NCI-H146 treated with DMSO at 0.1 percent for 48 hours (cell line): ENCODE measurements around the gene SERPINB1.
"Not testable (repeated sequence)": the region's sequence is repeated elsewhere in the genome, so short reads cannot be mapped to it uniquely, and the experiment has no call there.

Source experiments
- DNase-seq: peaks from one replicate; lab custom pipeline; 2025; ENCODE audit not compliant: unreplicated experiment; lab: John Stamatoyannopoulos, UW

SERPINB1 gene

DNA sequence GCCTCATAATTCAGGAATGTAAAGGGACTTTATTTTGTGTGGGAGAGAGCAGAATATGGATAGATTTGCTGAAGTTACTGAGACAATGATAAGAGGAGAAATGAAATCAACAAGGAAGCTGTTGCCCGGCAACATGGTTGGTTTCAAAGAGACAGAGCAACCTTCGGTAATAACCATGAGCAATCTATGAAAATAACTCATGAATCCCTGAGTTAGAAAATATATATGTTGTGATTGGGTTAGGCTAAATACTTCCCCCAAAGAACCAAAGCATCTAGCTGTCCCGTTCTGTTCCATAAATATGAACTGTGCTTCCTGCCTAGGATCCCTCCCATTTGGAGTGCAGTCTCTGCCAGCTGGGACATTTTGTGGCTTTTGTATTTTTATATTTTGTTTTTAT lies 23.1 kb downstream of the SERPINB1 start:
- DNase-seq, result no peak

DNA sequence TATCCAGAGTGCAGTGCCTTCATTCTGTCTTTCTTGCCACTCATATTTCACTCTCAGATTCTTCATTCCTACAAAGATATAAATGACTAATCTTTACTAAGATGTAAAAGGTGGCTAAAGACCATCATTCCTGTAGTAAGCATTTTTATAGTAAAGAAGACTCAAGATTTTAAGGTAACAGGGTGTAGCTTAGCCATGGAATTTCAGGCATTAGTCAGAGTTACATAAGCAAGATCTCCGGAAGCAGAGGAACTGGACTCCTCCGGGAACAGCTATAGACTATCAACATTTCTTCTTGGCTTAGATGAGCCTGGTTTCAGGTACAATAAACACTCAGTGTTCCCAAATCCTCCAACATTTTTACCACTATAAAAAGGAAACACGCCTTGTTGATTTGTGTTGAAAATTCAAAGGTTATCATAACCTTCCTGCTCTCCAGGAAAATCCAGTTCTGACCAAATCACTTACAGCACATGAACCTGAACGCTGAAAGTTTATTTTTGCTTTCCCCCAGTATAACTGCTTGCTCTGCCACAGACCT lies 23.7 kb downstream of the SERPINB1 start:
- no peak for DNase-seq

DNA sequence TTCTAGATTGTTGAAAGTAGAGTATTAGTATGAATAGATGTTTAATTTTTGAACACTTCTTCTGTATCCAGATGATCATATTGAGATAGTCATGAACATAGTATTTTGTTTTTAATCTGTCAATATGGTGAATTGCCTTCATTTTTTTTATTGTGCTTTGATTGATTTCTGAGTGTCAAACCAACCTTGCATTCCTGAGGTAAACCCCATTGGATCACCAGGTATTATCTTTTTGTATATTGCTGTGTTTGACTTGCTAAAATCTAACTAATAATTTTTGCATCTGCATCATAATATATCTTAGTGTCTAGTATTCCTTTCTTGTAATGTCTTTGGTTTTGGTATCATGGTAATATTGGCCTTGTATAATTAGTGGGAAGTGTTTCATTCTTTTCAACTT lies 25.5 kb downstream of the SERPINB1 start:
- no peak for DNase-seq

DNA sequence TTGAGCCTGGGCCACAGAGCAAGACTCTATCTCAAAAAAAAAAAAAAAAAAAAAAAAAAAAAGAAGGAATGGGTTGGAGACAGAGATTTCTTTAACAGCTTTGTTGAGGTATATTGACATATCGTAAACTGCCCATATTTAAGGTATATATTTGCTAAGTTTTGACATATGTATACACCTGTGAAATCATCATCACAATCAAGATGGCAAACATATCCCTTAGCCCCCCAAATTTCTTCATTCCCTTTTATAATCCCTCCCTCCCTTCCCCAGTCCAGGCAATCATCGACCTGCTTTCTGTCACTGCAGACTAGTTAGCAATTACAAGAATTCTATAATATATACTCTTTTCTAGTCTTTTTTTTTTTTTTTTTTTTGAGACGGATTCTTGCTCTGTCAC lies 29.0 kb downstream of the SERPINB1 start:
- DNase-seq, result no peak

DNA sequence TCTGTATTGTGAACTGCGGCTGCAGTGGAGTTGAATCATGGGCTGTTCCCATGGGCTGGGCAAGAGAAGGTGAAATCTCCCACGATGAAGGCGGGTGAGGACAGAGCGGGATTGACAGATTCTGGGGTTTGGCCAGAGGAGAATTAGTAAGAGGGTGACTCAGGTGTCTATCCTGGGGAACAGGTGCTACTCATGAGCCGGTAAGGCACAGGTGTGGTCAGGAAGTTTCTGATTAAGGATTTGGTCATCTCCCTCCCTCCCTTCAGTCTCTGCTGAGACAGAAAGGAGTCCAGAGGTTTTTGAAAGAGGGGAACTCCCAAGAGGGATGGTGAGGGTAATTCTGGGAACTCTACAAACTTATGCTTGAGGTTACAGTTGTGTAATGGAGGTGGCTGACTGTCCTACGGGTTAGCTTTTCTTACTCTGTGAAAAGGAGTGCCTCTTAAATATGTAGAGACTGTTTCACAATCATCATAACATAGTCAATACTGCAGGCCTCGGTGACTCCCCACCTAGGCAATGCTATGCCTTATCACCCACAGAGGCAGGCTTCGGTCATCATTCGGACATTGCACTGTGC lies 31.5 kb downstream of the SERPINB1 start:
- no peak for DNase-seq

DNA sequence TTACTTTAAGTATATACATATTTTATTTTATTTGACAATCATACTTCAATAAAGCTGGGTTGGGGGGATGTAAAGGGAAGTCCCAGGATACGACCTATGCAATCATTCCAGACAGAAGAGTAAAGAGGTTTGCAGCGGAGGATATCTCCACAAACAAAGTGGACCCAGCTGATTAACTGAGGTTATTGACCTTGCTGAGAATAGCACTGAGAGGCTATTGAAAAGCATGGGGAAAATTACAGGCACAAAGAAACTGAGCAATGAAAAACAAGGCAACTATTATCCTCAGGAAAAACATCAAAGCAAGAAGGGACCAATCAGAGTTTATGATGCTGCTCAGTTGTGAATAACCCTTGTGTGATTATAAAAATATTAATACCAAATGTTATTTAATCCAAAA lies 32.6 kb downstream of the SERPINB1 start:
- no peak for DNase-seq

DNA sequence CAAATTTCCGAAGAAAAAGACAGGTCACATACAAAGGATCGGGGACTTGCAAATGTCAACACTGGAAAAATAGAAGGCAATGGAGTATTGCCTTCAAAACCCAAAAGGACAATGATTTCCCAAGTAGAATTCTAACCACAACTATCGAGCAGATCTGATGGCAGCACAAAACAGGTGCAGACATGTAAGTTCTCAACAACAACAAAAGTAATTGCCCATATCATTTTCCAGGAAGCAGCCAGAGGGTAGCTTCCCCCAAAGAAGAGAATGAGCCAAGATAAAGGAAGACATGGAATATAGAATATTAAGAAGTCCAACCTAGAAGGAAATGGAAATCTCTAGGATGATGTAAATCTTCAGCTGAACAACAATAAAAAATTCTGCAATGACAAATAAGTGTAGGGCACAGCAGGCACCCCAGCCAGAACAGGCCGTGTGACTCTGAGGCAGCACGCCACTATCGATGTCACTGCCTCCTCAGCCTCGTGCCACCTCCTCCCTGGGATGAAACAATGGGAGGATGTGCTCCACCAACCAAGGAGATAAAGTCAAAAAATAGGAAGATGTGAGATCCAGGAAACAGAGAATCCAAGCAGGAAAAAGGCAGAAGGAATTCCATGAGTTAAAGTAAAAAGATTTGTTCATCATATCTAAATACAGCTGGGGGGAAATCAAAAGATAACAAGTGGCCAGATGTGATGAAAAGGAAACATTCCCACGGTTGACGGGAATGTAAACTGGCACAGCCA lies 34.1 kb downstream of the SERPINB1 start:
- no peak for DNase-seq

DNA sequence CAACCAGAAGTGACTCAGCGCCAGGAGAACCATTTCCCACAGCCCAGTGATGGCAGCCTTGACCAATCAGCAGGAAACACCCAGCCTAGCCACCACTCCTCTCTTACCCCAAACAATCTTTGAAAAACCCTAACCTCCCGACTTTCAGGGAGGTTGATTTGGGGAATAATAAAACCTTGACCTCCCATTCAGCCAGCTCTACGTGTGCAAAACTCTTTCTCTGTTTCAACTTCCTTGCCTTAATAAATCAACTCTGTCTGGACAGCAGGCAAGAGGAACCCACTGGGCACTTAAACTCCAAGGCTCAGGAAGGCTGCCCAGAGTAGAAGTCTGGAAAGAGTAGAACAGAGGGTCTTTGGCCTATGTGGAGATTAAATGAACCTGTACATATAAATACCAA lies 35.0 kb downstream of the SERPINB1 start:
- no peak for DNase-seq

DNA sequence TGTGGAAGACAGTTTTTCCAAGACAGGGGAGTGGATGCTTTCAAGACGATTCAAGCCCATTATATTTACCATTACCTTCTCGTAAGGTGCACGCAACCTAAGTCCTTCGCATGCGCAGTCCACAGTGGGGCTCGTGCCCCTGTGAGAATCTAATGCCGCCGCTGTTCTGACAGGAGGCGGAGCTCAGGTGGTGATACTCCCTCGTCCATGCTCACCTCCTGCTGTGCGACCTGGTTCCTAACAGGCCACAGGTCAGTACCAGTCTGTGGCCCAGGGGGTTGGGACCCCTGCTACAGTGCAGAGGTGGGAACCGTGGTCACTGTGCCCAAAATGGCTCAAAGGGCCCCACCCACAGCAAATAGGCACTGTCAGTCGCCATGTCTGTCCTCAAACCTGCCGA lies 36.6 kb downstream of the SERPINB1 start:
- no peak for DNase-seq

DNA sequence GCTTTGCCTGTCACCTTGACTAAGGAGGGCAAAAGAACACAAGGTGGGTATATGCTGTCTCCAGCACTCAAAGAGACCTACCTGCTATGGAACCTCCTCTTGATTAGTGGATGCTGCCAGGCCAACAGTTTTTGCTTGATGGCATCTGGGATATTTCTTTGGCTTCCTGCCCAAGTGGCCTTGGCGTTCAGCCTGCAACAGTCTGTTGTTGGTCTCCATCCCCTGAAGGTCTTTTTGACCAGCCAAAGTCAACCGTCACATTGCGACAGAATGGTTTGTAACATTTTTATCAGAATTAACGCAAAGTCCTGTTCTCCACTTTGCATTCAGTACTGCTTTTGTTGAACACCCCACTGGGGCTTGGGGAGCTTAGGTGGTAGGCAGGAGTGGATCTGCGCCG lies 37.1 kb downstream of the SERPINB1 start:
- no peak for DNase-seq

DNA sequence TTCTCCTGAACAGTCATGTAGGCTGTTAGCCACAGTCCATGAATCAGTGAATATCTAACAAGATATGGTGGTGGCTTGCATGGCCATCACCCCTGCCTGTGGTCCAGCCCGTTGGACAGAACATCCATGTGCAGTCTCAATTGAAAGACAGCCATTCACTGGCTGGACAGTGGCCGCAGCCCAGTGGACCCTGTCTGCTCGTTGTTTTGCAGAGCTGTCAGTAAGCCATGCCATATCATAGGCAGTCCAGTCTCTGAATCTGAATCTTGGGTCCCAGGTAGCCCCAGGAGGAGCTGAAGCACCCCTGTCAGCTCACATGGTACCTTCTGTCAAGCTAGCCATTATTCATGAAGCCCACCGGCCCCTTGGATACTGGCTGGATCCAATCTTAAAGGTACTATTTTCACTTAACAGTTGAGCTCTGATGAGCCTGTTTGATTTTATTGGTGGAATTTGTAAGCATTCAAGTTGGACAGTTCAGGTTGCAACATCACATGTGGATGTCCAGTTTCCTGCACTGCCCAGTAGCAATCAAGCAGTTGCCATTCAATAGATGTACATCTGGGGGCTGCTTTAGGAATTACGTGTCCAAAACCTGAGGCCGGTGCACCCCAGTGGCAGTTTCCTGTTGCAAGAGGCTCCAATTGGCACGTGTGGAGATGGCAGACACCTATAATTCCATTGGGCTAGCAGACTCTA lies 37.8 kb downstream of the SERPINB1 start:
- DNase-seq, result no peak

DNA sequence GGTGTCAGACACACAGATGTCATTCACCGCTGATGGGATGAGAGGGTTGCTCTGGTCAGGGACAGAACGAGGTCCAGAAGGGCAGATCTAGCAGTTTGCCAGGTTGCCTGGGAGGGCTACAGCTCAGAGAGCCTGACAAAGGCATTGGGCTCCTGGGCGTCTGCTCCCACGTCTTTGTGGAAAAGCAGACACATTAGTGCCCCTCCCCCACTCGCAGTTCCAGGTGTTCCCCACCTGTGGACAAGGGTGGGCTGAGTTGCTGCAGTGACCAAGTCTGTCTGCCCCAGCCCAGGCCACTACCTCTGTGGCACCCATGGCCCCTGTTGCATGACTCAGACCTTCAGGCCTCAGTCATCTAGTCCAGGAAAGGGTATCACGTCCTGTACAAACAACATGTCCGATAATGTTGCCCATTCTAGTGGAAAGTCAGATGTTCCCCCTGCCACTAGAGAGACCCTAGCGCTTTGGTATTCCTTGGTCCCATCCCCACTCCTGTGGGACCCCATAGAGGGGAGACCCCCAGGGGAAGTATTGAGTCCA lies 39.1 kb downstream of the SERPINB1 start:
- no peak for DNase-seq

DNA sequence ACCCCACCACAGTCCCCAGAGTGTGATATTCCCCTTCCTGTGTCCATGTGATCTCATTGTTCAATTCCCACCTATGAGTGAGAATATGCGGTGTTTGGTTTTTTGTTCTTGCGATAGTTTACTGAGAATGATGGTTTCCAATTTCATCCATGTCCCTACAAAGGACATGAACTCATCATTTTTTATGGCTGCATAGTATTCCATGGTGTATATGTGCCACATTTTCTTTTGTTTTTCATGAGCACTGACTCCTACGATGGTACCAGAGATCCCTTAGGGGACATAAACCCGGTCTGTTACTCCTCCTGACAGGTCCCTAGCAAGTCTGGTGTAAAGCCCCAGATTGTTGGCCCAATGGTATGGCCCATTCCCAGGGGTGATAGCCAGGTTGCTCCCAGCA lies 40.0 kb downstream of the SERPINB1 start:
- DNase-seq, result not testable (repeated sequence)

DNA sequence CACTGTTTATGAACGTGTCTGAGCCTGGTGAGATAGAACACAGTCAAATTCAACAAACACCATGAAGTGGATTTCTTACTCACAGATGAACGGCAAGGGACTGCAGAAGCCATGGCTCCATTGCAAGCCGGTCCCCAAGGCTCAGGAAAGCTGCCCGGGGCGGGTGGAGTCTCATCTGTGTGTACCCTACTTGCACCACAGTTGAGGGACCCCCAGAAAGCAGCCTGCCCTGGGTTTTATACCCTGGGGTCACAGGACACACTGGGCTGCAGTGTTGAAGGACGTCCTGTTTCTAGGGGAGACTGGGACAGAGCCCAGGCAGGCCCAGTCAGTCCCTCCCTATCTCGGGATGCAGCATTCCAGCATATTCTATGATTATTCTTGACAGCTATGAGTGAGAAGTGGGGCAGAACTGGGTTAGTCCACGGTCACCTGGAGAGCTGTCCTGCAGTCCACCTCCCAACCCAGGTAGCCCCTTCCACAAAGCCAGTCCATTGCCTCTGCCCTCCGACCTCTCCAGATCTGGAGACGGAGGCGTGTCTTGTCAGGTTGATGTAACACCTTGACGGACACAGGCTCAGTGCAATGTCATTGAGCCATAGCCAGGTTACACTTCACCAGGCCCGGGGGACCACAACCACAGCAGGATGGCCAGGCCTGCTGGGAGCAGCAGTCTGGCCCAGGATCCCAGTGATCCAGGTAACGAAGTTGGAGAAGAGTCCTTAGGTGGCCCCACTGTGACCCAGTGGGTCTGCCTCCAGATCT lies 40.9 kb downstream of the SERPINB1 start:
- DNase-seq, result no peak

DNA sequence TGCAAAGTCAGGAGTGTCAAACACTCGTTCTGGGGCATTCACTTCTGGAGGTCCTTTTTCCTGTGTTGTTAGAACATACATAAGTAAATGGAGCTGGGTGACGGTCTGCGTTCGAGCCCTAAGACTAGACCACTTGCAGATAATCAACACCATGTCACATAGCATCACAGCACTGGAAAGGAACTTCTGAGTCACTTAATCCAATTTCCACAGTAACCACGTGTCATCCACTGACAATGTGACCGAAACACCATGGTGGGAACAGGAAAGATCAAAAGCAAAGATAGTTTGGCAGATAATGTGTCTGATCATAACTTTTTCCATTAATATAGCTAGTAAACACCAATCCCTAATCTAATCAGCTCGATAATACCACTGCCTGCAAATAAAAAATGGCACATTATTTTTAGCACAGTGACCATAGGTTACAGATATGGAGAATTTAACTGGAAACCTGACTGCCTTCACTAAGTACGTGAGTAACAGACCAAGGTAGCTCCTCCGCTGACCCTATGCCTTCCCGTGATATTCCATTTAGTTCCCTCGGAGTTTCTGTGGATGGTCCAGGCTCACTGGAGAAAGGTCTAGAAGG lies 41.6 kb downstream of the SERPINB1 start:
- no peak for DNase-seq

DNA sequence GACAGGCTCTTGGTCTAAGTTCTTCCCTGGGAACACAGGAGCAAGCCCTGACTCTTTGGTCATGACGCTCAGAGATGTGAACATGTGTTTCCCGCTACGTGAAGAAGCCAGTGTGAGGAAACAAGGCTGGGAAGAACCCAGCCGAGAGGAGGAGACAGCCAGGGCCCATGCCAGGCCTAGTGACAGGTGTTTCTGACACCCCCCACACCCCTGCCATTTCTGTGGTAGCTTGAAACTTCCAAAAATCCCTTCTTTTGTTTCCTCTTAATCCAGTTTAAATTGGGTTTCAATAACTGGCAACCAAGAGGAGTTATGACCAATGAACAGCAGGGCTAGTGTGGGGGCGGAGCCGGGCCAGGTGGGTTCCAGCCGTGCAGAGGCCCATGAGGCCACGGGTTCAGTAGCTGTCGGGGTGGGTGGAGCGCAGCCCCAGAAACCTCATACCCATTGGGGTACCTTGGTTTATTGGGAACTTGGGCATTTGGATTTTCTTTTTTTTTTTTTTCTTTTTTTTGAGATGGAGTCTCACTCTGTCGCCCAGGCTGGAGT lies 43.0 kb downstream of the SERPINB1 start:
- no peak for DNase-seq

DNA sequence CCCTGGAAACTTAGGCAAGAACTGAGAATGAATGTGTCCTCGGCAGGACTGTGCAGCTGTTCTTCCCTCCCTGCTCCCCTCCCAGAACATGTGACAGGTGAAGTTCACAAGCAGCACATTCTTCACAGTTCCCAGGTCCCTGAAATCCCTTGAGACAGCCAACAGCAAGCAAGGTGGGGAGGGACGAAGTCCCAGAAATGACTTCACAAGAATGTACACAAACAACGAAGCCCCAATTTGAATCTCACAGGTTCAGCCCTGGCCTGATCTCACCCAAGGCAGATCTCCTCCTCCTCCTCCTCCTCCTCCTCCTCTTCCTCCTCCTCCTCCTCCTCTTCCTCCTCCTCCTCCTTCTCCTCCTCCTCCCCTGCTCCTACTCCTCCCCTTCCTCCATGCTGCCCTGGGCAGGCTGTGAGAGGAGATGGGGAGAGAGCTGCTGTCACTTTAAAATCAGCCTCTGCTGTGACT lies 44.1 kb downstream of the SERPINB1 start:
- DNase-seq, result no peak

DNA sequence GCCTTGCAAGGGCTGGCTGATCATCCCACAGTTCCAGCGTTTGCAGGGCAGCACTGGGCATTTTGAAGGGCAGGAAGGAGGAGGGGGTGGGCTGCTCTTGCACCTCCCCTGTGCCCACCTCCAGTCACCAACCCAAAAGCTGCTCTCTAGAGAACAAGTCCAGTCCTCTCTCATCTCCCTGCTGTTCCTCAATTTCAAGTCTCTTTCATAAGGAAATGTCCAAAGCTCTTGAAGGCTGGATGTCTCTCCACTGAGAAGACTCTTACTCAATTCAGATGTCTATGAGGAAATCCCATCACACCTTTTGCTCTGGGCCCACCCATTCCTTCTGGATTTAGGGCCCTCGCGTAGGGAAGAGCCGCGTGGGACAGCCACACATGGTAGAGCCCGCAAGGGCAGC lies 44.8 kb downstream of the SERPINB1 start:
- DNase-seq, result no peak

DNA sequence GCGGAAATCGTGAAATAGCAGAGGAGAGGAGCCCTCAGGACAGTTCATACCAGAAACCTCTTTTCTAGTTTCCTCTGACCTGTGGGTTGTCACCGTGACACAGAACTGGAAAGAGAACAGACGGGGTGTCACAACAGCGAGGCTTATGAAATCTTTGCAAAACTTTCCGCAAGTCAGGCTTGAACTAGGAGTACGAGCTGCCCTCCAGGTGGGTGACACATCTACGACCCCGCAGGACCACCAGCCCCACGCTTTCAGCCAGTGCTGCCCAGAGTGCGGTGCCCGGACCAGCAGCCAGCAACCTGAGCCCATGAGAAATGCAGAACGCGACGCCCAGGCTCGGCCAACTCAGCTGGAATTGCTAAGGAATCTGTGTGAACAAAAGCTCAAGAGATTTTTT lies 45.7 kb downstream of the SERPINB1 start:
- DNase-seq, result no peak

DNA sequence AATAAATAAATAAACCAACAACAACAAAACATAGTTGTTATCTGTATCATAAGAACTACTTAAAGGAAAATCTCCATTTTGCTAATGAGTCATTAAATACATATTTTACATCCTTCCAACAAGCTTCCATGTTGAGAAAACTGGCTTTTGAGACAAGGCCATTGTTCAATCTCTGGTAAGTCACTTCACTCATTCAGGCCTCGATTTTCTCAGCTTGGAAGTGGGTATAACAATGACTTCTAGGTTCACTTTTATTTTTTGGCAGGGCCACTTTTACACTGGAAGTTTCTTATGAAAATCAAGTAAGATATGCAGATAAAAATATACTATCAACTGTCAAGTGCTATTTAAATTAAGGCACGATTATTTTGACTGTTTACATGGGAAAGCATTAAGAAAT lies 46.5 kb downstream of the SERPINB1 start:
- no peak for DNase-seq
